Measurements from ENCODE around the gene PROSER3. TPM values are rescaled to one million over a fixed set of nuclear protein-coding genes. Genes with fewer than 3 reads are reported as not detected.

PROSER3 gene
- total RNA-seq, 2 experiments from 2014 or later = 17.2 to 66.1 TPM

DNA sequence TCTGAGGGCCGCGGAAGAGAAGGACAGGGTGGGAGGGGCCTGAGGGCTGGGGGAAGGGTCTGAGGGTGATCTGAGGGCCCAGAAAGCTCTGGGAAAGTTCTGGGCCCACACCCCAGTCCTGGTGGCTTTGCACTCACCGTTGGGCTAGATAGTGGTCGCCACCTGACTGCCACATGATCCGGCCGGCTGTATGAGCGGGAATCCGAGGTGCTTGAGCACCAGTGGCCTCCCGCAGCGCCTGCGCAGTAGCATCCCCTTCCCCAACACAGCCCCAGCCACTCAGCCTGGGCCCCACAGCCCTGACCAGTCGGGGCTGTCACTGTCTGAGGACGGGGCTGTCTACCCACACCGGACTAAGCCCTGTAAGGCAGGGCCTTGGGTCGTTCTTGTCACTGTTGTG is 39.7 kb downstream of the PROSER3 start:
- no peaks in the 10 kb centered on the region for H4K20me1 ChIP-seq (ENCODE audit: insufficient read depth, low read length)
- ChIA-PET CTCF (ENCODE audit: unreplicated experiment) (no interaction called here), POLR2A (interaction anchor here (0.7 kb wide), 2 partner anchors 8 to 266 kb away, joined by 3 to 4 read pairs; no protein-coding TSS in a partner anchor)
- H3K36me3 ChIP-seq (ENCODE audit: insufficient read depth, low read length) = no peaks in the 10 kb centered on the region
- H3K9me3 ChIP-seq (ENCODE audit: low read length) = no peaks in the 10 kb centered on the region
- no TSS peak for BruUV-seq (replicated peaks)
- no peak for DNase-seq (ENCODE audit: low spot score)
- H3K9me2 ChIP-seq (ENCODE audit: insufficient read depth, low read length) = no peaks in the 10 kb centered on the region
- no peaks in the 10 kb centered on the region for H3K4me1 ChIP-seq (ENCODE audit: insufficient read depth, low read length, poor library complexity, severe bottlenecking)
- intact Hi-C loops (cut with micrococcal nuclease; ENCODE audit: unreplicated experiment) = no loop called here
- H3K27ac ChIP-seq (ENCODE audit: low read depth, low read length, poor library complexity, severe bottlenecking) = no peak overlapping the region
- H3K4me2 ChIP-seq (ENCODE audit: low read length) = no peak overlapping the region
- H2AFZ ChIP-seq (ENCODE audit: low read length) = no peak overlapping the region
- H3K4me3 ChIP-seq (ENCODE audit: low read depth, low read length, poor library complexity, severe bottlenecking) = no peak overlapping the region
- H3K79me2 ChIP-seq (ENCODE audit: insufficient read depth, low read depth, low read length) = no peaks in the 10 kb centered on the region
- no peak for TF ChIP-seq EZH2phosphoT487 (IDR thresholded peaks at IDR 0.05; ENCODE audit: borderline replicate concordance, low read depth, low read length)
- TF ChIP-seq, protein P1, sequence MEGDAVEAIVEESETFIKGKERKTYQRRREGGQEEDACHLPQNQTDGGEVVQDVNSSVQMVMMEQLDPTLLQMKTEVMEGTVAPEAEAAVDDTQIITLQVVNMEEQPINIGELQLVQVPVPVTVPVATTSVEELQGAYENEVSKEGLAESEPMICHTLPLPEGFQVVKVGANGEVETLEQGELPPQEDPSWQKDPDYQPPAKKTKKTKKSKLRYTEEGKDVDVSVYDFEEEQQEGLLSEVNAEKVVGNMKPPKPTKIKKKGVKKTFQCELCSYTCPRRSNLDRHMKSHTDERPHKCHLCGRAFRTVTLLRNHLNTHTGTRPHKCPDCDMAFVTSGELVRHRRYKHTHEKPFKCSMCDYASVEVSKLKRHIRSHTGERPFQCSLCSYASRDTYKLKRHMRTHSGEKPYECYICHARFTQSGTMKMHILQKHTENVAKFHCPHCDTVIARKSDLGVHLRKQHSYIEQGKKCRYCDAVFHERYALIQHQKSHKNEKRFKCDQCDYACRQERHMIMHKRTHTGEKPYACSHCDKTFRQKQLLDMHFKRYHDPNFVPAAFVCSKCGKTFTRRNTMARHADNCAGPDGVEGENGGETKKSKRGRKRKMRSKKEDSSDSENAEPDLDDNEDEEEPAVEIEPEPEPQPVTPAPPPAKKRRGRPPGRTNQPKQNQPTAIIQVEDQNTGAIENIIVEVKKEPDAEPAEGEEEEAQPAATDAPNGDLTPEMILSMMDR (conservative IDR thresholded peaks at IDR 0.05; ENCODE audit: low read length) = no peak

DNA sequence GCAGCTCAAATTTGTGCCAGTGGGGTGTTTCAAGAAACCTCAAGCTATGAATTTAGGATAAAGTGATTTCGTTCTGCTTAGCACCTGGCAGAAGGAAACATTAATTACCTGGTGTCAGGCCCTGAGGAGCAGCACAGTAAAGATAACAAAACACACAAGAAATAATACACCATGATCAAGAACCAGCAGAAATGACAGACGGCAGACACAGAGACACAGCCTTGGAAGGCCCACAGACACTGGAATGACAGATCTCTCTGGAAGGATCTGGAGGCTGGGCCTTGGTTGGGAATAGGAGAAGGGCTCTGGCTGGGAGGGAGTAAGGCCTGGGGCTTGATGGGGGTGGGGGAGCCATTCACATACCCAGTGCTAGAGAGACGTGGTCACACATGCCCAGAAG is 43.9 kb downstream of the PROSER3 start:
- H3K9me2 ChIP-seq (ENCODE audit: insufficient read depth, low read length) = no peaks in the 10 kb centered on the region
- H3K4me3 ChIP-seq (ENCODE audit: low read depth, low read length, poor library complexity, severe bottlenecking) = no peak overlapping the region
- CTCF ChIA-PET (ENCODE audit: unreplicated experiment) = interaction anchor here (0.6 kb wide), 1 partner anchor 17 kb away, joined by 3 read pairs; no protein-coding TSS in a partner anchor
- no peaks in the 10 kb centered on the region for H3K36me3 ChIP-seq (ENCODE audit: insufficient read depth, low read length)
- no peak overlapping the region for H3K27ac ChIP-seq (ENCODE audit: low read depth, low read length, poor library complexity, severe bottlenecking)
- DNase-seq (ENCODE audit: low spot score) = no peak
- TF ChIP-seq, protein P1 (conservative IDR thresholded peaks at IDR 0.05; ENCODE audit: low read length) = no peak
- TF ChIP-seq EZH2phosphoT487 (IDR thresholded peaks at IDR 0.05; ENCODE audit: borderline replicate concordance, low read depth, low read length) = no peak
- H3K4me2 ChIP-seq (ENCODE audit: low read length) = no peak overlapping the region
- no peaks in the 10 kb centered on the region for H3K79me2 ChIP-seq (ENCODE audit: insufficient read depth, low read depth, low read length)
- intact Hi-C loops (cut with micrococcal nuclease; ENCODE audit: unreplicated experiment) = no loop called here
- BruUV-seq (replicated peaks) = no TSS peak
- POLR2A ChIA-PET = no interaction called here
- no peaks in the 10 kb centered on the region for H3K9me3 ChIP-seq (ENCODE audit: low read length)
- no peak overlapping the region for H2AFZ ChIP-seq (ENCODE audit: low read length)
- H3K4me1 ChIP-seq (ENCODE audit: insufficient read depth, low read length, poor library complexity, severe bottlenecking) = no peaks in the 10 kb centered on the region
- no peaks in the 10 kb centered on the region for H4K20me1 ChIP-seq (ENCODE audit: insufficient read depth, low read length)

DNA sequence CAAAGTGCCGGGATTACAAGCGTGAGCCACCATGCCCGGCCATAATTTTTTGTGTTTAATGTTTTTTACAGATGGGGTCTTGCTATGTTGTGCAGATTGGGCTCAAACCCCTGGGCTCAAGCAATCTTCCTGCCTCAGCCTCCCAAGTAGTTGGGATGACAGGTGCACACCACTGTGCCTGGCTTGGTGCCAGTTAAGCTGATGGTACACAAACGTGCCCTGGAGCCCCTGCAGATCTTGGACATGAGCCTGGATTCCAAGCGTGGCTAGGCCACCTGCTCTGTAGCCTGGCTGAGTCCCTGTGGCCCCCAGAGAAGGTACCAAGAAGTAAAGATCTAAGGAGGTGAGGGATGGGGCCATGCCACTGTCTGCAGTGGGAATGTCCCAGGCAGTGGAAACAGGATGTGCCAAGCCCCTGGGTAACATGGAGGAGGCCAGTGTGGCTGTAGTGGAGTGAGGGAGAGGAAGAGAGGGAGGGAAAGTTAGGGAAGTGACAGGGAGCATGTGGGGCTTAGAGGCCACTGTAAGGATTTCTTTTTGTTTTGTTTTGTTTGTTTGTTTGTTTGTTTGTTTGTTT is 47.6 kb downstream of the PROSER3 start:
- H3K4me1 ChIP-seq (ENCODE audit: insufficient read depth, low read length, poor library complexity, severe bottlenecking) = no peaks in the 10 kb centered on the region
- TF ChIP-seq, protein P1 (conservative IDR thresholded peaks at IDR 0.05; ENCODE audit: low read length) = no peak
- no peak for TF ChIP-seq EZH2phosphoT487 (IDR thresholded peaks at IDR 0.05; ENCODE audit: borderline replicate concordance, low read depth, low read length)
- DNase-seq (ENCODE audit: low spot score) = no peak
- intact Hi-C loops (cut with micrococcal nuclease; ENCODE audit: unreplicated experiment) = no loop called here
- no peak overlapping the region for H3K4me2 ChIP-seq (ENCODE audit: low read length)
- H4K20me1 ChIP-seq (ENCODE audit: insufficient read depth, low read length) = no peaks in the 10 kb centered on the region
- no peaks in the 10 kb centered on the region for H3K9me3 ChIP-seq (ENCODE audit: low read length)
- H3K27ac ChIP-seq (ENCODE audit: low read depth, low read length, poor library complexity, severe bottlenecking) = no peak overlapping the region
- H3K79me2 ChIP-seq (ENCODE audit: insufficient read depth, low read depth, low read length) = no peaks in the 10 kb centered on the region
- H2AFZ ChIP-seq (ENCODE audit: low read length) = no peak overlapping the region
- H3K9me2 ChIP-seq (ENCODE audit: insufficient read depth, low read length) = no peaks in the 10 kb centered on the region
- no TSS peak for BruUV-seq (replicated peaks)
- ChIA-PET CTCF (ENCODE audit: unreplicated experiment) (interaction anchor here (0.5 kb wide), 1 partner anchor 208 kb away, joined by 6 read pairs; no protein-coding TSS in a partner anchor), POLR2A (no interaction called here)
- H3K36me3 ChIP-seq (ENCODE audit: insufficient read depth, low read length) = no peaks in the 10 kb centered on the region
- no peak overlapping the region for H3K4me3 ChIP-seq (ENCODE audit: low read depth, low read length, poor library complexity, severe bottlenecking)

All from OCI-LY7 (cell line).